Prostate gland (tissue), 2 donors: ENCODE measurements around the gene WNT11. TPM values are rescaled to one million over a fixed set of nuclear protein-coding genes. Genes with fewer than 3 reads are reported as not detected.

Experiments used
- DNase-seq: peaks from one replicate; pipeline ENCODE4 v3.0.0-alpha.2; 2019; ENCODE audit warnings: low spot score
- H3K27ac ChIP-seq, 2 donors: fragments of 200-600 bp; sonication (generic); 2 replicates each; pipeline ENCODE4 v1.5.1; 2017 to 2019
- H3K27me3 ChIP-seq: fragments of 200-600 bp; sonication (generic); replicated peaks from 2 replicates; pipeline ENCODE4 v1.5.1; 2019; ENCODE audit not compliant: insufficient read depth
- H3K36me3 ChIP-seq, 2 donors: fragments of 200-600 bp; sonication (generic); 1 replicate in 1 of 2; 2 replicates in 1 of 2; pipeline versions ENCODE4 v1.5.1 to v1.8.1; 2017 to 2019
- H3K4me1 ChIP-seq: fragments of 200-600 bp; sonication (generic); replicated peaks from 2 replicates; pipeline ENCODE4 v1.5.1; 2019
- H3K4me3 ChIP-seq, 2 donors: fragments of 200-600 bp; sonication (generic); 2 replicates each; pipeline ENCODE4 v1.5.1; 2017 to 2019
- H3K9me3 ChIP-seq: fragments of 200-600 bp; sonication (generic); 2 replicates; pipeline ENCODE4 v1.5.1; 2017
- CTCF ChIP-seq, 4 experiments: fragments of 200-600 bp in 2 of 4; fragments of 450-650 bp in 2 of 4; sonication (generic) in 2 of 4; IDR thresholded peaks; 1 replicate in 3 of 4; 2 replicates in 1 of 4; pipeline ENCODE4 v1.5.1; 2016 to 2019; ENCODE audit warnings: antibody characterized with exemption in 4 of 4, mild to moderate bottlenecking in 2 of 4, moderate library complexity in 2 of 4
- POLR2A ChIP-seq: fragments of 450-650 bp; IDR thresholded peaks from one replicate; pipeline ENCODE4 v1.6.1; 2016; ENCODE audit warnings: antibody characterized with exemption, mild to moderate bottlenecking
- POLR2AphosphoS5 ChIP-seq: sonication (generic); formaldehyde crosslinking; IDR thresholded peaks from one replicate; pipeline ENCODE4 v1.6.1; 2017; ENCODE audit warnings: antibody characterized with exemption
- WGBS: methylation state at CpG from one replicate; pipeline ENCODE4 v1.1.5; 2018; 5-methylcytosine and 5-hydroxymethylcytosine counted together
- intact Hi-C: fragments of 100-400 bp; cut with DNase I; formaldehyde crosslinking; loops from one replicate; pipeline ENCODE4 v1.14.2; 2022
- total RNA-seq, 2 donors: library from RNA; depleted of rRNA; stranded (reverse); fragments of >200 nt; gene quantifications; one replicate each; pipeline ENCODE4 v1.1.0, GENCODE V29; 2016

The WNT11 gene
- total RNA-seq, 2 donors from 2014 or later = 4.1 to 9.3 TPM

- no peaks in the 10 kb centered on the region for H3K27me3 ChIP-seq
- no peaks in the 10 kb centered on the region for H3K4me1 ChIP-seq
- intact Hi-C loops = no loop called here
- DNase-seq = no peak
- 91% methylated on average over 12 of the region's 12 CpGs for WGBS
- no peak for TF ChIP-seq POLR2AphosphoS5
- TF ChIP-seq CTCF (IDR thresholded peaks at IDR 0.05) = no peak
- no peak for TF ChIP-seq POLR2A
- H3K36me3 ChIP-seq = no peaks in the 10 kb centered on the region
- H3K9me3 ChIP-seq = no peaks in the 10 kb centered on the region
- no peak overlapping the region for H3K4me3 ChIP-seq
- H3K27ac ChIP-seq = no peak overlapping the region
These were observed 35.9 kb upstream of the WNT11 start for GRCh38 chr11:76242004-76242779.

DNA sequence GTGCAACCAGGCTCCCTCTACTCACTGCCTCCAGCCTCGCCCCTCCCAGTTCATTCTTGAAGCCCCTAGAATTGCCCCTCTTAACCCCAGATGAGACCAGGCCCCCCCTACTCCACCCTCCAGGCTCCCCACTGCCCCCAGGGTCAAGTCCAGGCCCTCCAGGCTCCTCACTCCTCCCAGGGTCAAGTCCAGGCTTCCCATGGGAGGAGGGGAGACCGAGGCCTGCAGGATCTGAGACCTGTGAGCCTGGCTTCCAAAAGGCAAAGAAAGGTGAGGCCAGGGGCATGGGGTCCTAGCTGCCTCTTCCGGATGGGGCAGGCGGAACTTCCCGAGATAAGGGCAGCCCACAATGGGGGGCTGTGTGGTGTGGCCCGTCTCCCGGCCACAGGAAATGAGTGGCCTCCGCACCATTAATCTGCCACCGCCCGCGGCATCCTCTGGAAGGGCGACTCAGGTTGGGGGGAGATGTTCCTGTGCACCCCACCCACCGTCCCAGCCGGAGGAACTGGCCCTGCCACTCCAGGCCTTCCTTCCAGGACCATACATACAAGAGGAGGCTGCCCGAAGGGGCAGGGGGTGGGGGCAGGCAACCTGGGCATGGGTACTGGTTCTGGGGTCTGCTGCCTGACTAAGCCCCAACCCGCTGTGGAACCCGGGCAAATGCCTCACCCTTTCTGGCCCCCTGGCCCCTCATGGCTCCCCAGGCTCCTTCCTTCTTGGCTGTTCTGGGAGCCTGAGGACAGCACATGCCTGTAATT lies 35.1 kb upstream of the WNT11 start:
- intact Hi-C loops = no loop called here
- DNase-seq = no peak
- Histone ChIP-seq H3K27ac (no peak overlapping the region), H3K27me3 (no peaks in the 10 kb centered on the region), H3K9me3 (no peaks in the 10 kb centered on the region), H3K4me1 (no peaks in the 10 kb centered on the region), H3K36me3 (no peaks in the 10 kb centered on the region), H3K4me3 (no peak overlapping the region)
- WGBS = 87% methylated on average over 17 of the region's 17 CpGs
- TF ChIP-seq POLR2A (no peak), POLR2AphosphoS5 (no peak), CTCF (IDR thresholded peaks at IDR 0.05) (no peak)

- no peaks in the 10 kb centered on the region for H3K9me3 ChIP-seq
- WGBS = 93% methylated on average over 7 of the region's 7 CpGs
These were observed 34.4 kb upstream of the WNT11 start for GRCh38 chr11:76240666-76241065.

DNA sequence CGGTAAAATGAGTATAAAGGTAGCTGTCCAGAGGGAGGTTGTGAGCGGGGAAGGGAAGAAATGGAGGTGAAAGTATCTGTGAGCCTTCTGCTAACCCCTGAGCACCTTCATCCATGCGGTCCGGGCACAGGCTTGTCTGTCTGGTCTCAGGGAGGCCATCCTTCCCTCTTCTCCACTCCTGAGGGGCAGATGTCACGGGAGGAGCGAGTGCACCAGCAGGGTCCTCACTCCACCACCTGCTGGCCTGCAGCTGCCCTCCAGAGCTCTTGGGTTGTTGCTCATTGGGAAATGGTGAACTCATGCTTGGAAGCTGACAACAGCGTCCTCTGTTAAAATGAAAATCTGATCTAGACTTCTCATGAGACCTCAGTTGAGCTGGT lies 33.8 kb upstream of the WNT11 start:
- no peak overlapping the region for H3K27ac ChIP-seq
- no peaks in the 10 kb centered on the region for H3K36me3 ChIP-seq
- no peak for DNase-seq
- H3K27me3 ChIP-seq = no peaks in the 10 kb centered on the region
- H3K4me3 ChIP-seq = no peak overlapping the region
- 97% methylated on average over 7 of the region's 7 CpGs for WGBS
- TF ChIP-seq POLR2AphosphoS5 (no peak), POLR2A (no peak)
- H3K9me3 ChIP-seq = no peaks in the 10 kb centered on the region
- intact Hi-C loops = no loop called here
- H3K4me1 ChIP-seq = no peaks in the 10 kb centered on the region

More at GRCh38 chr11:76240666-76241065, 34.4 kb upstream of the WNT11 start:
- Histone ChIP-seq H3K27me3 (no peaks in the 10 kb centered on the region), H3K4me3 (no peak overlapping the region), H3K36me3 (no peaks in the 10 kb centered on the region), H3K27ac (no peak overlapping the region), H3K4me1 (no peaks in the 10 kb centered on the region)
- DNase-seq = no peak
- TF ChIP-seq CTCF (IDR thresholded peaks at IDR 0.05) (no peak), POLR2A (no peak), POLR2AphosphoS5 (no peak)
- intact Hi-C loops = no loop called here

- intact Hi-C loops = loop anchor here (10.0 kb wide), 2 partner anchors 205 to 435 kb away; partner anchors contain the start of gene EMSY
- TF ChIP-seq CTCF (IDR thresholded peaks at IDR 0.05) (no peak), POLR2A (no peak), POLR2AphosphoS5 (no peak)
- Histone ChIP-seq H3K27ac (no peak overlapping the region), H3K4me3 (no peak overlapping the region), H3K27me3 (no peaks in the 10 kb centered on the region), H3K9me3 (no peaks in the 10 kb centered on the region), H3K36me3 (no peaks in the 10 kb centered on the region), H3K4me1 (no peaks in the 10 kb centered on the region)
- WGBS = 96% methylated on average over 11 of the region's 11 CpGs
- DNase-seq = no peak
These were observed 33.3 kb upstream of the WNT11 start for GRCh38 chr11:76239483-76240160.
